Measurements from ENCODE around the gene PLA2G4D. TPM values are rescaled to one million over a fixed set of nuclear protein-coding genes. Genes with fewer than 3 reads are reported as not detected.

The PLA2G4D gene
- total RNA-seq, 4 donors from 2014 or later, result 15.0 to 29.6 (median 24.4) TPM

- no peaks in the 10 kb centered on the region for H3K9me3 ChIP-seq
- H3K4me1 ChIP-seq, result peaks cover 10% of the 10 kb centered on the region
- H3K27me3 ChIP-seq, result peaks cover 6% of the 10 kb centered on the region
- H3K36me3 ChIP-seq, result no peaks in the 10 kb centered on the region
- no peak for DNase-seq (ENCODE audit: low spot score in 2 of 2)
- H3K27ac ChIP-seq, result no peak overlapping the region
- no peak overlapping the region for H3K4me3 ChIP-seq
- WGBS, result 96% methylated on average over 3 of the region's 3 CpGs
- no peak for TF ChIP-seq CTCF (IDR thresholded peaks at IDR 0.05)
- no peak for TF ChIP-seq POLR2A (IDR thresholded peaks at IDR 0.05)
- no peak for TF ChIP-seq EP300 (IDR thresholded peaks at IDR 0.05)
- TF ChIP-seq POLR2AphosphoS5 (IDR thresholded peaks at IDR 0.05), result no peak
Observed at GRCh38 chr15:42123546-42123945, 29.2 kb upstream of the PLA2G4D start.

- no peaks in the 10 kb centered on the region for H3K9me3 ChIP-seq
- no peaks in the 10 kb centered on the region for H3K36me3 ChIP-seq
- no peaks in the 10 kb centered on the region for H3K27me3 ChIP-seq
- no peak overlapping the region for H3K27ac ChIP-seq
- peaks cover 12% of the 10 kb centered on the region for H3K4me1 ChIP-seq
- TF ChIP-seq EP300 (IDR thresholded peaks at IDR 0.05), result no peak
- no peak for TF ChIP-seq POLR2A (IDR thresholded peaks at IDR 0.05)
- TF ChIP-seq CTCF (IDR thresholded peaks at IDR 0.05), result no peak
- TF ChIP-seq POLR2AphosphoS5 (IDR thresholded peaks at IDR 0.05), result no peak
- no peak overlapping the region for H3K4me3 ChIP-seq
- DNase-seq (ENCODE audit: low spot score in 2 of 2), result no peak
- WGBS, result 41% methylated on average over 2 of the region's 2 CpGs
Observed at GRCh38 chr15:42121682-42122081, 27.3 kb upstream of the PLA2G4D start.

- Histone ChIP-seq H3K9me3 (no peaks in the 10 kb centered on the region), H3K36me3 (no peaks in the 10 kb centered on the region), H3K4me1 (peaks cover 12% of the 10 kb centered on the region), H3K27me3 (no peaks in the 10 kb centered on the region), H3K4me3 (no peak overlapping the region), H3K27ac (no peak overlapping the region)
- WGBS, result 68% methylated on average over 5 of the region's 6 CpGs
- no peak for TF ChIP-seq EP300 (IDR thresholded peaks at IDR 0.05)
- TF ChIP-seq POLR2A (IDR thresholded peaks at IDR 0.05), result no peak
- no peak for TF ChIP-seq CTCF (IDR thresholded peaks at IDR 0.05)
- TF ChIP-seq POLR2AphosphoS5 (IDR thresholded peaks at IDR 0.05), result no peak
- DNase-seq (ENCODE audit: low spot score in 2 of 2), result no peak
Observed at GRCh38 chr15:42121021-42121420, 26.7 kb upstream of the PLA2G4D start.

GRCh38 chr15:42120285-42120684, 25.9 kb upstream of the PLA2G4D start:
- no peak for DNase-seq (ENCODE audit: low spot score in 2 of 2)
- no peak overlapping the region for H3K4me3 ChIP-seq
- H3K36me3 ChIP-seq, result no peaks in the 10 kb centered on the region
- no peaks in the 10 kb centered on the region for H3K27me3 ChIP-seq
- H3K4me1 ChIP-seq, result peaks cover 12% of the 10 kb centered on the region
- 84% methylated on average over 1 of the region's 1 CpG for WGBS
- H3K27ac ChIP-seq, result no peak overlapping the region
- TF ChIP-seq EP300 (IDR thresholded peaks at IDR 0.05) (no peak), POLR2A (IDR thresholded peaks at IDR 0.05) (no peak)
- H3K9me3 ChIP-seq, result no peaks in the 10 kb centered on the region

- H3K27ac ChIP-seq, result no peak overlapping the region
- WGBS, result 60% methylated on average over 5 of the region's 5 CpGs
Observed at GRCh38 chr15:42119446-42119760, 25.0 kb upstream of the PLA2G4D start.

More at GRCh38 chr15:42119446-42119760, 25.0 kb upstream of the PLA2G4D start:
- H3K36me3 ChIP-seq, result no peaks in the 10 kb centered on the region
- peak overlapping the region; percentile 25 for H3K4me3 ChIP-seq
- H3K9me3 ChIP-seq, result no peaks in the 10 kb centered on the region
- DNase-seq (ENCODE audit: low spot score in 2 of 2), result no peak
- peaks cover 12% of the 10 kb centered on the region for H3K4me1 ChIP-seq
- no peaks in the 10 kb centered on the region for H3K27me3 ChIP-seq
- TF ChIP-seq EP300 (IDR thresholded peaks at IDR 0.05) (no peak), CTCF (IDR thresholded peaks at IDR 0.05) (no peak), POLR2AphosphoS5 (IDR thresholded peaks at IDR 0.05) (no peak), POLR2A (IDR thresholded peaks at IDR 0.05) (no peak)

Measured in suprapubic skin (tissue), 4 donors.